CD4-positive, alpha-beta T cell treated with Interferon gamma for 1 hour (primary cell): Measurements from ENCODE around the gene HOXC9.

Experiments
- DNase-seq: peaks from one replicate; pipeline ENCODE4 v3.0.0-alpha.2; 2020

Gene HOXC9

DNA sequence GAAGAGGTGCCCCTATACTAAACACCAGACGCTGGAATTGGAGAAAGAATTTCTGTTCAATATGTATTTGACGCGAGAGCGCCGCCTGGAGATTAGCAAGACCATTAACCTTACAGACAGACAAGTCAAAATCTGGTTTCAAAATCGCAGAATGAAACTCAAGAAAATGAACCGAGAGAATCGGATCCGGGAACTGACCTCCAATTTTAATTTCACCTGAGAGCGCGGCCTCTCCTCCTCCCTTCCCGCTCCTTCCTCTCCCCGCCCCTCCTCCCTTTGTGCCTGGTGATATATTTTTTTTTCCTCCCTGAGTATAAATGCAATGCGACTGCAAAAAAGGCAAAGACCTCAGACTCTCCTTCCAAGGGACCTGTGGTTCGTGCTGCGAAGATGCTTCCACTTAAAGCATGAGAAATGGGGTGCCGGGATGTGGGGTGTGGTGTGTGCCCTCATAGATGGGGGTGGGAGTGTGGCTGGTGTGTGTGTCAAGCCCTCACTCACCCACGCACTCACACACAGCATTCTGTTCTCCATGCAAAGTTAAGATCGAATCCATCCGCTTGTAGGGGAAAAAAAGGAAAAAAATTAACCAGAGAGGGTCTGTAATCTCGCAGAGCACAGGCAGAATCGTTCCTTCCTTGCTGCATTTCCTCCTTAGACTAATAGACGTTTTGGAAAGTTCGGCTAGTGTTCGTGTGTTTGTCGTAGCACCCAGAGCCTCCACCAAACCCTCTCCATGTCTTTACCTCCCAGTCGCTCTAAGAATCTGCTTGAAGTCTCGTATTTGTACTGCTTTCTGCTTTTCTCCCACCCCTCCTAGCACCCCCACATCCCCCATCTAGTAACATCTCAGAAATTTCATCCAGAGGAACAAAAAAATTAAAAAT, 10.5 kb upstream of the HOXC9 start:
- no peak for DNase-seq

DNA sequence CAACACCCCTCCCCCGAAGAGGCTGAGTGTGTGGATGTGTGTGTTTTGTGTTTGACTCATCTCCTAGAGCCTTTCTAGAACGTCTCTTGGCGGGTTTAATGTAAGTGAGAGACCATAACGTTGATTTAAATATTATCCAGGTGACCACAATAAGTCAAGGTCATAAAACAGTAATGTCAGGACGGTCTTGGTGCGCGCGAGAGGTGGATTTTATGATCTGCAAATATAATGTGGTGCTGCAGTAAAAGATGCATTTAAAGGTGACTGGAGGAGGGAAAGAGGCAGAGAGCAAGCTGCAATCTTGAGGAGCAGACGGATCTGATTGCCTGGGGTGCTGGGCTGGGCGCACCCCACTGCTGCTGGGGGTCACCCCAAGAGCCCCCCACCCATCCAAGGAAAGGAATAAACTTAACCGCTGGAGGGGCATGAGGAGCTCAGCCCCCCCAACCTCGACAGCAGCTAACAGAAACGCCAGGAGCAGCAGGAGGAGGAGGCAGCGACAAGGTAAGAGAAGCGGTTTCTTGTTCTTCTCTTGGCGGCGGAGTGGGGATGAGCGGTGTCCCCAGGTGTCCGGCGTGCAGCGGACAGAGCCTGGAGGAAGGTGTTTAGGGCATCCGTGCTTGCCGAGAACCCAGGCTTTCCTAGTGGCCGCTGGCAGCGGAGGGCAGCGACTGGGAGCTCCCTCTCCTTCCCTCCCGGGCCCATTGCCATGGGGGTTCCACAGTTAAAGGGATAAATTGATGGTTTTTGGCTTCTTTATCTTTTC, 9.5 kb upstream of the HOXC9 start:
- DNase-seq: no peak

DNA sequence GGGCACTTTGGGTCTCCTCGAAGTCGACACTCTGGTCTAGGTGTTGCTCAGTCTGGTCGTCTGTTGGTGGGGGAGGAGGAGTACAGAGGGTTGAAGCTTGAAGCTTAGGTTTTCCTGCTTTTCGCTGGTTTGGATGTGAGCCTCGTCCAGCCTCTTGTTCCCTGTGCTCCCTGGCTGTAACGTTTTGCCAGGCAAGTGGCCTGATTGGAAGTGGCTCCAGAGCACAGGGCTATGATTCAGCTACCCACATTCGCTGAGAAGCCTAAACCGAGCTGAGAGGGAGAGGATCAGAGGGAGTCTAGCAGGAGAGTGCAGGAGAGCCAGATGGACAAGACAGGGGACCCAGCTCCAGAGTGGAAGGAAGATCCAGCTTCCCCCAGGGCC, 8.9 kb upstream of the HOXC9 start:
- DNase-seq: no peak

DNA sequence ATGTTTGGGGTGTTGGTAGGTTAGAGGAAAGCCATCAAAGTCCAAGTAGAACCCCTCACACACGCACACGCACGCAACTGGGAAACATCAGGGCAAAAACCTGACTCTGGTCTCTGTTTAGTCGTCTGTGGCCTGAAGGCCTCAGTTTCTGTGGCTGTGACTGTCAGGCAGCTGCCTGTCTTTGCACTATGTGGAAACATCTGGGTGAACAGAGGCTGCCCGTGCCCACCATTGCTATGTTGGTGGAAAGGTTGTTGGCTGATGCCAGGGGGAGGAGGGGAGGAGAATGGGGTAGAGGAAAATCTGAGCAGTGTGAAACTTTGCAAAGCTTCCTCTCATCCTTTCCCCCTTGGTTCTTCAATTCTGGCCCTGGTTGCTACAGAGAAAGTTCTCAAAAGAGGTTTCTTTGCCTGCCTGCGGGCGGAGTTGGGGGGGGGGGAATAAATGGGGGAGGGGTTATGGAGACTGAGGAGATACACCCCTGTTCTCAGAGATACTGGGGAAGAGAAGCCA, 7.5 kb upstream of the HOXC9 start:
- DNase-seq: no peak

DNA sequence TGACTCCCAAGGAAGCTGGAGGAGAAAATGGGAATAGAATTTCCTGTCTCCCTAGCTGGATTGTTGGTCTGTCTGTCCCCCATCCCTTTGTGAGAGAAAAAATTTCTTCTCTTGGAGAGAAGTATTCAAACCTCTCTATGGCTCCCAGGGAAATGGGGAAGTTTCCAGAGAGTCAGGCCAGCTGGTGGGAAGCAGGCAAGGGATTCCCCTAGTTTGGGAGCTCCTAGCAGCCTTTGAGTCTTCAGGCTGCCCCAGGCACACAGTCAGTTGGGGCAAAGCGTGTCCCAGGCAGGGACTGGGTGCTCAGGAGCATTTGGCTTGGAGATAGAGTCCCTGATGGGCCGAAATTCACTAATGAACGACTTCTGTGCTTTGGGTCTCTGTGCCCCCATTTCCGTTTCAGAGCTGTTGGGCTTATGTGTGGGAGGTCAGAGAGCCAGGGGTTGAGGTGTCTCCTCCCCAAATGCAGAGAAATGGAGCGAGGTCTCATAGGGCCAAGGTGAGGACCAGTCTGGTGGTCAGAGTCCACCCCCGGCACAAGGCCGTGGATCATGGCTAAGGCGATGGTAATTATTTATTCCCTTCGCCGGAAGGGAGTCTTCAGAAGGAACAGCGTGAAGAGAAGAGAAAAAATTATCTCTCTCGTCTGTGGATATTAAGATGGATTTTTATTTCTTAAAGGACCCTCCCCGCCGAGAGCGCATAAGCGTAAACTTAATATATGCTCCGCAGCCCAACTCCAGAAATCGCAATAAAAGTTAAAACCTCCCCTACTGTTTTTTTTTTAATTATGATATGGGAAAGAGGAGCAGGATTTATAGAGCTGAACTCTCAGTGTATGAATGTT, 6.6 kb upstream of the HOXC9 start:
- no peak for DNase-seq

DNA sequence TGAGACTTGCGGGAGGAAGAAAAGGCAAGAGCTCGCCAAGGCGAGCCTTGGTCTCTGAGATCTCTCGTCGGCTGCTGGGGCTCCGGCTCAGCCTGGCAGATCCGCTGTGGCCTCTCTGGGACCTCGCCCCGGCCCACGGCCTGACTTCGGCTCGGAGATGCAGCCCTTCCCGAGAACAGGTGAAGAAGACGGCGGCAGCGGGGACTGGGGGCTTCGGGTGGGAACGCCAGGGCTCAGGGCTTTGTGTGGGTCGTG, 6.0 kb upstream of the HOXC9 start:
- no peak for DNase-seq

DNA sequence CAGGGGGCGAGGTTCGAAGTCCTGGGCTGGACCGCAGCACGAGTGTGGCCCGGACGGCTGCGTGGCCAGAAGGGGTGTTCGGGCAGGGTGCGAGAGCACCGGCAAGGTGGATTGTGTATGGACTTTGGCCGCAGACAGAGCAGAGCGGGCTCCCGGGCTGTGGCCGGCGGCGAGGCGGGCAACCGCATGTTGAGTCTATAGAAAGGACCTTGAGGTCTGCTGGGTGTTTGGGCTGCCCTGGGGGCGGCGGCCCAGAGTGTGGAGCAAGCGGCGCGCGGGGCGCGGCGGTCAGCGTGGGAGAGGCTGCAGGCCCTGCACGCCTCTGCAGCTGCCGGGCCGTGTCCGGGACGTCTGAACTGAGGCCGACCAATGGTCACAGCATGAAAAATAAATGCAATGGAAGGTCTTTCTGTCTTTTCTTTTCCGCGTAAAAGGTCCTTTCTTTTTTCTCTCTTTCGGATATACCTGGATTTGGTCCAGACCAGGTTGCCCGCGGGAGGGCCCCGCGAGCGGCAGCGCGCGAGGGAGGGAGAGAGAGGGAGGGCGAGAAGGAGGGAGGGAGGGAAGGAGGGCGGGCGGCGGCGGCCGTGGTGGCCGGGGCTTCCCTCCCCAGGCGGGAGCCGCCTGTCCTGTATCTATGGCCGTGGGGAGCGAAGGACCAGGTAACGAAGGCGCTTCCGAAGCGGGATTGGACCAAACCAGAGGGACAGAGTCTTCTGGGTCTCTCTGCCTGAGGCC, 5.5 kb upstream of the HOXC9 start:
- DNase-seq: no peak

DNA sequence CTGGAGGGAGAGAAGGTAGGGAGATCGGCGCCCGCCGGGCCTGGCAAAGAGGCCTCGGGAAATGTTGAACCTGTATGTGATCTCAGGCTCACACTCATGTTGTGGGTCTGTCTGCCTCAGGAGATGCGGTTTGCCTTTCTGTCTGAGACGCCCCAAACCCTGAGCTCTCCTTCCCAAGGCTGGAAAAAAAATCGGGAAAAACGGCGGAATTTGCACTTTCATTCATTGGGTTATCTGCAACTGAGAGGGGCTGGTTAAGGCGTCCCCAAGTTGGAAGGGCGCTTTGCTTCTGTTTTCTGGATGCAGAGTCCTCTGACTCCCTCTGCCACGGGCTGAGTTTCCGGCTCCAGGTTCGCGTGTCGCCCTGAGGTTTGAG, 5.0 kb upstream of the HOXC9 start:
- DNase-seq: no peak

DNA sequence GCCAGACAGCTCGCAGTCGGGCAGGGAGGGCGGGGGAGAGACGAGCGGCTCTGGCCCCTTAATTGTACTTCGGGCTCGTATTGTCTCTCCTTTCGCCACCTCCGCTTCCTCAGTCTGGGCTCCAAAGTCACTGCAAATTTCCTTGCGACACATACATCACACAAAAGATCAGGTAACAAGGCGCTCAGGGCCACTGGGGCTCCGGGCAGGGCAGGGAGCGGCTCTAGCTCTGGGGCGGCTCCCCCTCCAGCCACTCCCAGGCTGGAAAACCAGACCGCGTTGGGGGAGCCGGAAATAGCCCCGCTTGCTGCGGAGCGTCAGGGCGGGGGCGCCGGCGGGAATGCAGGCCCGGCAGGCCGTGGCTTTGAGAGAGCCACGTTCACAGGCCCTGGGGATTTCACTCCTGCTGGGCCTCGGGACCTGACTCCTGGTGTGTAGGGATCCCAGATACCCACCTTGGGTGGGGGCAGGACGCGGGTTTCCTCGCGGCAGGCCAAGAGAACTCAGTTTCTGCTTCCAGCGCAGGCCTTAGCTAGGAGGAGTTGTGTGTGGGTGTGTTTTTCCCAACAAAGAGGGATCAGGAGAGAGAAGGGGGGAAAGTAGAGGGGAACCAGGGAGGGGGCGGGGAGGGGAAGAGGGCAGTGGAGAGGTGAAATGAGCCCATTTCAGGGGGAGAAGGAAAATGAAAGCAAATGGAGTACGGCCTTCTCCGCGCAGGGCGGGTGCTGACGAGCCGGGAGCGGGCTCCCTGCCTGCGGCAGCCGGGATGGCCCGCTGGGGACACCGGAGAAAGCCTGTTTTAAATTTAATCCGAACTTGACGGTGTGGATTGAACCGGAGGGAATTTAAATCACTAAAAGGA, 4.4 kb upstream of the HOXC9 start:
- DNase-seq: no peak

DNA sequence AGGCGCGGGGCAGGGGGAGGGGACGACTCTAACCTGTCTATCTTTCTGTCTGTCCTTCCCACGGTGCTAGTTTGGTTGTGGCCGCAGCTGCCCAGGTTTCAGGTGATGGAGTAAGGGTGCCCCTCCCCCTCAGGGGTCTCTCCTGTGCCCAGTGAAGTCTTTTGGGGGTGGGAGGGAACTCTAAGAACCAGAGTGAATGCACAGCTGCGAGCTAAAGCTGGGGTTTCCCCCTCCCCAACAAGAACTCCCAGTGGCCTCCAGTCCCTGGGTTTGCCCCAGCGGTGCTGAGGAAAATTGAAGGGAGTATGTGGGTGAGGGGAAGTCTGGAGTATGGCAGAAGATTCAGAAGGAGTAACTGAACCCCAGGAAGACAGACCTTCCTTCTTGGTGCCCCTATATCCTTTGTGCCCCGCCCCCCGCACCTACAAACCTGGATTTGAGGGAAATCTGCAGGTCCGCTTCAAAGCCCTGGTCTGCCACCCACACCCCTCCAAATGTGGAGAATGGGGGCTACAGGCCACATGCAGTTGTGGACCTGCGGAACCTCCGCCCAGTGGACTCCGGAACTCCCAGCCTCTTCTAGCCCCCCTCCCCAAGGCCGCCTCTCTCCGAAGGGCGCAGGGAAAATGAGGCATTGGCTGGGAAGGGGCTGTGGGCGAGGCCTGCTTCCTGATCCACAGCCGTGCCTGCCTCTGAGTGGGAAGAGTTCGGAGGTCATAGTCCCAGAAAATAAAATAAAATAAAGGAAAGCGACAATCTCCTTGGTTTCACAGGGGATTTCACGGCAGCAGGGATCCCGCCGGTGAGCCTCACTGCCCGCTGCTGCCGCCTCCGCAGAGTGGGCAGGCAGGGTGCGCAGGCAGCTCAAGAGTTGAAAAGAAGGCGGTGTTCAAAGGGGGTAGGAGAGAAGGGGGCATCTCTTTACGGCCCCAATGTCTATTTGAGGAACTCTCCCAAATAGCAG, 3.4 kb upstream of the HOXC9 start:
- DNase-seq: no peak

DNA sequence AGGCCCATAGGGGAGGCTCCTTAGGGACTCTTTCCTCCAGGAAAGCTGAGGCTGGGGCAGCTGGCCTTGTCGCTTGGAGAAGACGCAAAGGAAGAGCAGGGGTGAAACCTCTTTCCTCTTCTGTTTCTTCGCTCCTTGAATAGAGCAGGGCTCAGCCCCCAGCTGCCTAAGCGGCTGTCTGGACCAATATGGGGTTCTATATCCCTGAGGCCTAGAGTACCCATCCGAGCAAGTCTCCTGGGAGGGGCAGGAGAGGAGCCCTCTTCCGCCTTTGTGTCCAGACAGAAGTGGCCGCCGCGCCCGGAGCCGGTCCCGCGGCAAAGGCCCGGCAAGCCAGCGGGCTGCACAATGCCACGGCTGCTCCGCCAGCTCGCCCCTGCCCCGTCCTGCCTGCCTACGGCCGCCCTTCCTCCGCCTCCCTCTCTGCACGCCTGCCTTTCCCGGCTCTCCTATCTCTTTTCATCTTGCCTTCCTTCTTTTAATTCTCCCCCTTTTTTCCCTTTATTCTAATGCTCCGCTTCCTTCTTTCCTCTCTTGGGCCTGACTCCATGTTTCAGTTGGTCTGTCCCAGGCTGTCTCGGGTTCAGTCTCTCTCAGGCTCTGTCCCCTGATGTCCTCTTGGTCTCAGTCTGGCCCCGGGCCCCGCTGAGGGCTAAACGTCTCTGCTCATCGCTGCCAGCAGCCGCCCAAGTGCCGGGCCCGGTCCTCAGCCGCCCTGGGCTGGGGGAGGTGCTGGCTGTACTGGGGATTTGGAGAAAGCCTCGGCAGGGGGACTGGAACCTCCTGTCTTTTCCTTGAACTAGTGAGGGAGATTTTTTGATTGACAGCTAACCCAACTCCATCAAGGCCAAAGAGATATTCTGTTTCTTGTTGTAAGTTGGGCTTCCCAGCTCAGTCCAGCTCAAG, 2.5 kb upstream of the HOXC9 start:
- no peak for DNase-seq

DNA sequence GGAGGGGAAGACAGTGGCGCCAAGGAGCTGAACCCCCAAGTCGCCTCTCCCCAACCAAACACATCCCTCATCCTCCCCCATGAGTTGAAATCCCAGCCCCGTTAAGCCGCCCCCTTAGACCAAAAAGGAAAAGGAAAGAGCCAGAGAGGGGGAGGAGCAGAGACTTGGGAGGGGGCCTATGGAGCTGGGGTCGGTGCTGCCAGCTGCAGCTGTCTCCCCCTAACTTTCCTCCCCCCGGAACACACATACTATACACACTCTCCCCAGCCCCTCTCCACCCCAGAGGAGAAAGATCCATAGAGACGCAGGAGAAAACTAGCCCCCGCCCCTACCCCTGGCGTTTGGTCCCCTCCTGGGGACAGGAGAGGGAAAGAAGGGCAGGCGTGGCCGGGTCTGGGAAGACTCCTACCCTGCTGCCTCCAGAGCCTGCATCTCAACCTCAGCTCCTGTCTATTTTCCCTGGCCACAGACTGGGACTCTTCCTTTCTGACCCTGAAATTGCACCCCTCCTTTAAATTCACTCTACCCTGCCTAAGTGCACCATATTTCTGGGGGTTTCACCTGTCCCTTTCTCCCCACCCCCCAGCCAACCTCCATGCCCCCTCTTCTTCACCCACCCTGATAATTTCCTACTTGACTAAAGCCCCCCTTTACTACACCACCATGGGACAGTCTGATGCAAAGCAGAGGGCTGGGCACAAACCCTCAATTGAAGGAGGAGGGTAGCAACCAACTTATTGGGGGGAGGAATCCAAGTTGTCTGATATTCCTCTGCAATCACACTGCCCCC, 1.7 kb upstream of the HOXC9 start:
- DNase-seq: no peak

DNA sequence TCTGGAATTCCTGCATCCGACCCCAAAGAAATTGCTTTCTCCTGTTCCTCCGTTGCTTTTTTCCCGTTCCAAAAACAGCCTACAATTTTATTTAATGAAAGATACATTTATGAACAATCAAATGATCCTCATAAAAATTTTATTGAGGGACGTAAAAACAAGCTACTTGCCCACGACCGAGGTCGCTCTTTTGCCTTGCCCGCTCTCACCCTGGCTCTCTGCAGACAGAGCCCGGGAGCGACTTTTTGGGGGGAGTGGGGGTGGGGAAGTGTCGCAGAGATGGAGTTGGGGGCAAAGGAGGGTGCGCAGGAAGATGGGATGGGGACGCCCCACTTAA, 1.1 kb upstream of the HOXC9 start:
- DNase-seq: no peak

DNA sequence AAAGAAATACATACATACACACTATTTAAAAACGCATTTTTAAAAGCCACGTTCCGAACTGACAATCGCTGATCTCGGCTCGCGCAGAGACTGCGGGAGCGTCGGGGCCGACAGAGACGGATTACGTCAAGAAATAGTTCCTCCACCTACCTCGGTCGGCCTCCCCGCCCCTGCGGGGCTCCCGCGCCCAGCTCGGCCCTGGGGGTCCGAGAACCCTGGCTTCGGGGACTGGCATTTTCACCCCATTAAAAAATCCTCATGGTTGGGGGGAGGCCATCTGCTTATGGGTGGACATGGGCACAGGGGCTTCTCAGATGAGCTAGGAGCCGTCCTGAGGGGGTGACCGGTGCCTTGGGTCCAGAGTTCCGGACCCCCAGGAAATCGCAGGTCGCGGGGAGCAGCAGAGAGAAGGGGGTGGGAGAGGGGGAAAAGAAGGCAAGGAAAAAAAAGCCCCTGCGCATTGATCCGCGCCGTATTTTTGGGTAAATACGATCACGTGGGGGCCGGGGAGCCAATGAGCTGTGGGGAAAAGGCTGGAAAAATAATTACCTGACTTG, 324 bp upstream of the HOXC9 start:
- DNase-seq: no peak

DNA sequence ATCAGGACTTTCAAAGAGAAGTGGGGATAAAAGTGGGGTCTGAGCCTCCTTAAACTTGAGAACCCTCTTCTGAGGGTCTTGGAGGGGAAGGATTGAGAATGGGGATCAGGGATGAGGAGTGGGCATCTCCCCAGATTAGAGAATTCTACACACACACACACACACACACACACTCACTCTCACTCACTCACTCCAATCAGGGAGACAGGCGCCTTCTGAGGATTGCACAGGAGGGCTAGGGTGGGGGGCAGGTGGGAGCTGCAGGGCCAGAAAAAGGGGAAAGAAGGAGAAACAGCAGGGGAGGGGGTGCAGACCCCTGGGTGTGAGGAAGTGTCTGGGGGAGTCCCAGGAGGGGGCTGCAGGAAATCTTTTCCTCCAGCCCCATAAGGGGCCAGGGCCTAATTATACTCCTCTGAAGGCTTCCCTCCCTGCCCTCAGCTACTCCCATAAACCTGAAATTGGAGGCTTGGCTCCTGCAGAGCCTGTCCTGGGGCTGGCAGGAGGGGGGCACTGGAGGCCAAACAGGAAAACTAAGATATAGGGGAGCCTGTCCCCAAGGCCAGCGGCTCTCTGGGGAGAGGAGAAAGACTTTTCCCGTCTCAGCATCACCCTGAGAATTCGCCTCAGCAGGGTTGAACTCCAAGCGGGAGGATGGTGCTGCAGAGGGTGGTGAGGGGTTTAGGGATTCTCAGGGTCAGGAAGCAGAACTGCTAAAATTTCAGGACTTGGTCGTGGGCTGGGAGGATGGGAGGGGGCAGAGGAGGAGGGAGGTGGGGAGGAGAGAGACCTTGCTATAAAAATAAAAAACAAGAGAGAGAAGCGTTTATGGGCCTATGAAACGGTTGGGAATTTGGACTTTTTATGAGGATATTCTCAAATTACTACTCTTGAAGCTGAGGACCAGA, 1.6 kb downstream of the HOXC9 start:
- no peak for DNase-seq

DNA sequence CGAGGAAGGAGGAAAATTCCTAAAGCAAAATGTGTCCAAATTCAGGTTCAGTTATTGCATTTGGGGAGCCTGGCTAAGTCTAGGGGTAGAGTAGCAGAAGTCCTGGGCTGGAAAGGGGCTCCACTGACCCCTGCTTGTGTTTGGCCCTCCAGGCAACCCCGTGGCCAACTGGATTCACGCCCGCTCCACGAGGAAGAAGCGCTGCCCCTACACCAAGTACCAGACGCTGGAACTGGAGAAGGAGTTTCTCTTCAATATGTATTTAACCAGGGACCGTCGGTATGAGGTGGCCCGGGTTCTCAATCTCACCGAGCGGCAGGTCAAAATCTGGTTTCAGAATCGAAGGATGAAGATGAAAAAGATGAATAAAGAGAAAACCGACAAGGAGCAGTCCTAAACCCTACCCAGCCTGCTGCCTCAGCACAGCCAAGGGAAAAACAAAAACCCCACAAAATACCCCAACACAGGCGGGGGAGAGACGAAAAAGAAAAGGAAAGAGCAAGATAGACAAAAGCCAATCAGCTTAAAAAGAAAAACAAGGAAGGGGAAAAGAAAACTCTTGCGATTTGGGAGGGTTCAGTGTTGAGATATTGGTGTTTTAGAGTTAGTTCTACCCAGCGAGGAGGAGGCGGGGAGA, 2.4 kb downstream of the HOXC9 start:
- DNase-seq: no peak

DNA sequence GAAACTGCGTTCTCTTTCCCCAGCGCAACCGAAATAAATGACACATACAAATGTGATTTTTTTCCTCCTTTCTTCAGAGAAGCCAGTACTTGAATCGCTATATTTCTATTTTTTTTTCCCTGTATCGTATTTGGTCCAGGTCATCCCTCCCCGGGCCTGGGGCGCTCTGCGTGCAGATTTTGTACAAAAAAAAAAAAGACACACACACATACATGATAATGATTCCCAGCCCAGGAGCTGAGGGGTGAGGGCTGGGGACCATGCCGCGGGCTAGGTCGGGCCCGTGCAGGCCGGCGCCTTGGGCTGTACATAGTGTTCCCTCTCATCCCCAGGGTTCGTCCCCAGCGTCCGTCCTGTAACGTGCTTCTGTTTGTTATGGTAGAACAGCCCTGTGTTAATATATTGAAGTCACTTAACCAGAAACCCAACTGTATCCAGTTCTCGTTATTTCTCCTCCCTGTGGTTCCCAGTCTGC, 3.0 kb downstream of the HOXC9 start:
- no peak for DNase-seq
